ENCODE results near the gene SEBOX.

GRCh38 chr17:28363776-28364650 is 986 bp downstream of the SEBOX start:
- no peak for TF ChIP-seq CTCF (IDR thresholded peaks at IDR 0.05)
- no peak for TF ChIP-seq POLR2A (IDR thresholded peaks at IDR 0.05)
- TF ChIP-seq EP300 (IDR thresholded peaks at IDR 0.05) = no peak
